Colonic mucosa (tissue), 4 donors: ENCODE data around the gene PAEP. TPM values are rescaled to one million over a fixed set of nuclear protein-coding genes. Genes with fewer than 3 reads are reported as not detected.

Experiments
- DNase-seq: peaks from one replicate; pipeline ENCODE4 v3.0.0-alpha.2; 2020
- H3K27ac ChIP-seq: fragments of 200-600 bp; one replicate; pipeline ENCODE4 v1.8.0; 2021
- H3K27me3 ChIP-seq: fragments of 200-600 bp; one replicate; pipeline ENCODE4 v1.8.0; 2021
- H3K36me3 ChIP-seq: fragments of 200-600 bp; one replicate; pipeline ENCODE4 v1.8.0; 2021
- H3K4me1 ChIP-seq: fragments of 200-600 bp; one replicate; pipeline ENCODE4 v1.8.0; 2021; ENCODE audit warnings: mild to moderate bottlenecking
- H3K4me3 ChIP-seq: fragments of 200-600 bp; one replicate; pipeline ENCODE4 v1.8.0; 2021
- H3K9ac ChIP-seq, 2 donors: one replicate each; pipeline ENCODE4 v1.7.0; 2013; ENCODE audit warnings: control low read depth in 2 of 2, low read depth in 2 of 2, low read length in 2 of 2
- H3K9me3 ChIP-seq: fragments of 200-600 bp; one replicate; pipeline ENCODE4 v1.8.0; 2021
- intact Hi-C: fragments of 100-400 bp; cut with DNase I; formaldehyde crosslinking; loops from one replicate; pipeline ENCODE4 v1.14.1; 2022
- total RNA-seq, 2 donors: library from RNA; stranded (reverse); fragmentation: NEBNext Ultra II Directional in 1 of 2; extraction: Animal tissue kit (Norgen Biotek cat#: 25700) in 1 of 2; gene quantifications; one replicate each; pipeline ENCODE4 v1.2.1, GENCODE V29; 2021
- TF ChIP-seq, protein P1 (sequence below): fragments of 200-600 bp; IDR thresholded peaks from one replicate; pipeline ENCODE4 v1.8.0; 2022; ENCODE audit warnings: antibody characterized with exemption, mild to moderate bottlenecking
- donor health status: healthy.
- donor health status: DM: no; HTN: no; CAD: no.
- donor health status: DM: no; HTN: no; CAD: no.

PAEP gene
- total RNA-seq, 2 donors from 2014 or later = not detected

DNA sequence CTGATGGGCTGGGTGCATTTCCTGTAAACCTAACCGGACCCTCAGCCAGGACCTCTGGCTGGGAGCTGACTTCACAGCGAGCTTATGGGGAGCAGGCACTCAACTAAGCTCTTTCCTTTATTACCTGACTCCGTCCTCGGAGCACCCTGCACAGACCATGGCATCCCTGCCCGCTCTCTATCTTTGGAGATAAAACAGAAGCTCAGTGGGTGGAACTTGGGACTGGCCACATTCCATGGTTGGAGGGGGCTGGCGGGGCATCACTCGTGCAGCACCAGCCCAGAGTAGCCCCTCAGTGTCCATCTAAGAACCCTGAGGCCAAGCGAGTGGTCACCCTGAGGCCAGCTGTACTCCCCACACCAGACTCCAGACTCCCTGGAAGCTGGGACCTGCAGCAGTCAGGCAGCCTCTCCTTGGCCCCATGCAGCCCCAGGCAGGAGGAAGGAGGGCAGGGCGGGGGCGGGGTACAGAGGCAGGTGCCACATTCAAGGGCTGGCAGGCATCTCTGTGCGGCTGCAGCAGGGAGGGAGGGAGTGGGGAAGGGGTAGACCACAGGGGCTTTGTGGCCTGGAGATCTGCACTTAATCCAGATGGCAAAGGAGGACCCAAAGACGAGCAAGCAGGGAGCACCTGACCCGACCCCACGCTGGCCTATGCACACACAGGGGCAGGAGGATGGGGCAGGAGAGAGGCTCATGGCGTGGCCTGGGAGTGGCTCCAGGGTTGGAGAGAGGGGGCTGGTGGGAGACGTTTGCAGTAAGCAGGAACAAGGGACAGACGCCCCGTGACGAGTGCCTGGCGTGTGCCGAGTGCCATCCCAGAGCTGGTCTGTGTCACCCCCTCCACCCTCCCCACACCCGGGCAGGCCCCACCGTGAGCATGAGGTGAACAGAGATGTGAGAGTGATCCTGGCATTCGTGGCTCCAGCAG is 51.7 kb downstream of the PAEP start:
- no peak overlapping the region for H3K4me3 ChIP-seq
- H3K27ac ChIP-seq = no peak overlapping the region
- no peaks in the 10 kb centered on the region for H3K4me1 ChIP-seq
- no peak for DNase-seq
- intact Hi-C loops = no loop called here
- H3K27me3 ChIP-seq = no peaks in the 10 kb centered on the region
- H3K9ac ChIP-seq = no peak overlapping the region
- no peaks in the 10 kb centered on the region for H3K36me3 ChIP-seq
- TF ChIP-seq, protein P1, sequence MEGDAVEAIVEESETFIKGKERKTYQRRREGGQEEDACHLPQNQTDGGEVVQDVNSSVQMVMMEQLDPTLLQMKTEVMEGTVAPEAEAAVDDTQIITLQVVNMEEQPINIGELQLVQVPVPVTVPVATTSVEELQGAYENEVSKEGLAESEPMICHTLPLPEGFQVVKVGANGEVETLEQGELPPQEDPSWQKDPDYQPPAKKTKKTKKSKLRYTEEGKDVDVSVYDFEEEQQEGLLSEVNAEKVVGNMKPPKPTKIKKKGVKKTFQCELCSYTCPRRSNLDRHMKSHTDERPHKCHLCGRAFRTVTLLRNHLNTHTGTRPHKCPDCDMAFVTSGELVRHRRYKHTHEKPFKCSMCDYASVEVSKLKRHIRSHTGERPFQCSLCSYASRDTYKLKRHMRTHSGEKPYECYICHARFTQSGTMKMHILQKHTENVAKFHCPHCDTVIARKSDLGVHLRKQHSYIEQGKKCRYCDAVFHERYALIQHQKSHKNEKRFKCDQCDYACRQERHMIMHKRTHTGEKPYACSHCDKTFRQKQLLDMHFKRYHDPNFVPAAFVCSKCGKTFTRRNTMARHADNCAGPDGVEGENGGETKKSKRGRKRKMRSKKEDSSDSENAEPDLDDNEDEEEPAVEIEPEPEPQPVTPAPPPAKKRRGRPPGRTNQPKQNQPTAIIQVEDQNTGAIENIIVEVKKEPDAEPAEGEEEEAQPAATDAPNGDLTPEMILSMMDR = no peak
- H3K9me3 ChIP-seq = no peaks in the 10 kb centered on the region

DNA sequence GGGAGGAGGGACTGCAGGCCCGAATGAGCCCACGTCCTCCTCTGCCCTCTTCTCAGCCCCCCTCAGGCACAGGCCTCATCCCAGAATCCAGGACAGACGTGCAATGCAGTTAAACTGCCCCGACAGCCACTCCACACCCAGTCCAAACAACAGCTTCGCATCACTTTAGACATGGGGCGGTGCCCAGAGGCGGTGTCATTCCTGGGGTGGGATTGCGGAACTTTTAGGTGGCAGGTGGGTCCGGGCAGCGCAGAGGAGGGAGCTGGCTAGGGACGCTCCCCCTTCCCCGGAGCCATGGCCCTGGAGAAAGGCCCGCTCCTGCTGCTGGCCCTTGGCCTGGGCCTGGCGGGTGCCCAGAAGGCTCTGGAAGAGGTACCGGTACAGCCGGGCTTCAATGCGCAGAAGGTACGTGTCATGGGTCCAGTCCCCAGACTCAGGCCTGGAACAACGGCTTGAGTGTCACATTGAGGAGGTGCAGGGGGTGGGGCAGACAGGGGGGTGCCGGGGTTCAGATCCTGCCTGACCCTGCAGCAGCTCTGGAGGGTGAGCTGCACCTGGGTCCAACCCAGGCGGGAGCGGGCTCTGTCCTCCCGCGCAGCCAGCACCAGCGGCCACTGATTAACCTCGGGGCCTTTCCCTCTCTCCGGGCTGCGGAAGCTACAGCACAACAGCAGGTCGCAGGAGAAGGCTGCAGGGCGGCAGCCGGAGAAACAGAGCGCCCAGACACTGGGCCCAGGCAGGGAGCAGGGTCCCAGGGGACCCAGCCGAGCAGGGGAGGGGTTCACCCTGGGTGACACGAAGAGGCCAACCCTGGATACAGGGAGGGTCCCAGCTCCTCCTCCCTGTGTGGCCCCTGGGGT is 52.6 kb downstream of the PAEP start:
- no peaks in the 10 kb centered on the region for H3K27me3 ChIP-seq
- no peak for DNase-seq

DNA sequence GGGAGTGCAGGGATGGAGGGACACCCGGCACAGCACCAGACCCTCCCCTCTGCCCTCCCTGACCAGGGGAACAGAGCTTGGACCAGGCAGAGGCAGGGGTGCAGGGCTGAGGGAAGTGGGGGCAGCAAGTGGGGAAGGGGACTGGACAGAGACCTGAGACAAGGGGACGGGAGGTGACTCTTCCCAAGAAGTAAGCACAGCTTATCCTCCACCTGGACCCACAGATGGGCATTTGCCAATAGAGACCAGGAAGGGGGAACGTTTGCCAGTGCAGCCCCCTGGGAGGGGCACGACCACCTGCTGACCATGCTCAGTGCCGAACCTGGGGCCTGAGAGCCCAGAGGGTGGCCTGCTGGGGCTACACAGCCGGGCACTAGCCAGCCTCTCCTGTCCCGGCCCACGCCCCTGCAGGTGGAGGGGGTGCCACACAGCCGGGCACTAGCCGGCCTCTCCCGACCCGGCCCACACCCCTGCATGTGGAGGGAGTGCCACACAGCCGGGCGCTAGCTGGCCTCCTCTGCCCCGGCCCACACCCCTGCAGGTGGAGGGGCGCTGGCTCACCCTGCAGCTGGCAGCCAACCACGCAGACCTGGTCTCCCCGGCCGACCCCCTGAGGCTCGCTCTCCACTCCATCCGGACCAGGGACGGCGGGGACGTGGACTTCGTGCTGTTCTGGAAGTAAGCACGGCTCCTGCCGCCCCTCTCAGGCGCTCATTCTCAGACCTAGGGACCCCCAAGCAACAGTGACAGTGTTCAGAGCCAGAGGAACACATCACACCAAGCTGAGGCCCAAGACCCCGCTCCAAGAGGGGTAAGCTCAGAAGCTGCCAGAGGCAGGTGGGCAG is 53.5 kb downstream of the PAEP start:
- H3K9ac ChIP-seq = no peak overlapping the region
- H3K27me3 ChIP-seq = no peaks in the 10 kb centered on the region
- no peaks in the 10 kb centered on the region for H3K36me3 ChIP-seq
- H3K27ac ChIP-seq = no peak overlapping the region
- DNase-seq = no peak
- H3K4me1 ChIP-seq = no peaks in the 10 kb centered on the region
- H3K9me3 ChIP-seq = no peaks in the 10 kb centered on the region
- intact Hi-C loops = no loop called here
- TF ChIP-seq, protein P1 = no peak
- no peak overlapping the region for H3K4me3 ChIP-seq

More for the DNA sequence above, 52.6 kb downstream of the PAEP start:
- Histone ChIP-seq H3K9me3 (no peaks in the 10 kb centered on the region), H3K36me3 (no peaks in the 10 kb centered on the region), H3K27ac (no peak overlapping the region), H3K4me1 (no peaks in the 10 kb centered on the region), H3K9ac (no peak overlapping the region), H3K4me3 (no peak overlapping the region)
- TF ChIP-seq, protein P1 = no peak
- intact Hi-C loops = no loop called here

DNA sequence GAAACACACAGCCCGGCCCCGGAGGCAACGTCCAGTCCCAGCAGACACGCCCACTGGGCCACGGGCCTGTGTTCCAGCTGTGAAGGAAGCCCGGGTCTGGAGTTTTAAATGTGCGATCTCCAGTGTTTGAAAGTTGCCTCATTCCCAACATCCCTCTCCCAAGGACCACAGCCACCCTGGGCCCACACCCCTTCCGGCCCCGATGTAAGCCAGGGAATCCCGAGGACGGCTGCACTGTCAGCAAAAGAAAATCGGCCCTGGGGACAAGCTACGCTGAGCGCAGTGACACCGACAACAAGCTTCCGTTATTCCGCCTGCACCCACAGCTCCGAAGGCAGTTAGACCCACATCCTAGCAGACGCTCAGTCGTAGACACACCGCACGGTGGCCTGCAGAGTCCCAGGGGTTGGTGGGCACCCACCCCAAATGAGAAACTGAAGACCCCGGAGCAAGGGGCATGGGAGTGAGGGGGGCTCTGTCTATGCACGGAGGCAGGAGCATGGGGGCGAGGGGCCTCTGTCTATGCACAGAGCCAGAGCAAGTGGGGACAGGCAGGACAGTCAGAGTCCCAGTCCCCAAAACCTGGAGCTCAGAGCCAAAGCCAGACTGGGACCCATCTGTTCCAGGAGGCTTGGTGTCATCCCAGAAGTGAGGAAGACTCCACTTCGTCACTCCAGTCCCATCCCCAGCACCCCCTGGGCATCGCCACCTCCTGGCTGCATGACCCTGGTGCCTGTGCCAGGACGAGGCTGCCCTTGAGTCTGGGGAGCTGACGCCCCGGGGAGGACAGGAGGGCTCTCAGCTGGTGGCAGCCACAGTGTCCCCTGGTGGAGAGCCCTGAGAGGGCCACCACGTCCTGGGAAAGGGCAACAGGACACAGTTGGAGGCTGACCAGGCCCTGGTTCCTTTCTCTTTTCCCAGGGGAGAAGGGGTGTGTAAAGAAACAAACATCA is 54.4 kb downstream of the PAEP start:
- intact Hi-C loops = no loop called here
- no peak overlapping the region for H3K4me3 ChIP-seq
- H3K9me3 ChIP-seq = no peaks in the 10 kb centered on the region
- no peaks in the 10 kb centered on the region for H3K27me3 ChIP-seq
- no peak overlapping the region for H3K9ac ChIP-seq
- H3K36me3 ChIP-seq = no peaks in the 10 kb centered on the region
- TF ChIP-seq, protein P1 = no peak
- DNase-seq = no peak
- H3K27ac ChIP-seq = no peak overlapping the region
- H3K4me1 ChIP-seq = no peaks in the 10 kb centered on the region

Other genes starting within 250 kb of the PAEP start
- gene PPP1R26, start 82.0 kb upstream of the PAEP start, total RNA-seq = 10 to 100 TPM; 18.9 to 19.7 TPM
- gene MRPS2, start 61.1 kb upstream of the PAEP start, total RNA-seq = 10 to 100 TPM; 35.9 to 61.1 TPM
- gene LCN1, start 40.3 kb upstream of the PAEP start, total RNA-seq = not detected
- gene OBP2A, start 15.6 kb upstream of the PAEP start, total RNA-seq = not detected
- gene GLT6D1, start 77.8 kb downstream of the PAEP start, total RNA-seq = not detected
- not detected for gene LCN9, start 101.6 kb downstream of the PAEP start, total RNA-seq
- gene SOHLH1, start 137.7 kb downstream of the PAEP start, total RNA-seq = not detected
- under 1 TPM in 1 of 2 donors, not detected in 1; 0.08 TPM for gene KCNT1, start 140.4 kb downstream of the PAEP start, total RNA-seq